ENCODE measurements around the gene UPK1B. TPM values are rescaled to one million over a fixed set of nuclear protein-coding genes. Genes with fewer than 3 reads are reported as not detected.
"Not testable (repeated sequence)": the region's sequence is repeated elsewhere in the genome, so short reads cannot be mapped to it uniquely, and the experiment has no call there.

Gene UPK1B
- polyA plus RNA-seq, 3 donors = 3.5 to 11.5 (median 9.1) TPM

GRCh38 chr3:119161240-119161639 is 12.2 kb upstream of the UPK1B start:
- DNase-seq (ENCODE audit: extremely low read depth in 1 of 11, low read depth in 9 of 11, low spot score in 4 of 11) = no peak

- DNase-seq (ENCODE audit: extremely low read depth in 1 of 11, low read depth in 9 of 11, low spot score in 4 of 11) = not testable (repeated sequence)
These were observed 8.7 kb upstream of the UPK1B start for GRCh38 chr3:119164745-119165144.

- DNase-seq (ENCODE audit: extremely low read depth in 1 of 11, low read depth in 9 of 11, low spot score in 4 of 11) = no peak
These were observed 2.6 kb upstream of the UPK1B start for GRCh38 chr3:119170821-119171220.

- DNase-seq (ENCODE audit: extremely low read depth in 1 of 11, low read depth in 9 of 11, low spot score in 4 of 11) = no peak
These were observed 2.7 kb downstream of the UPK1B start for GRCh38 chr3:119175872-119176756.

GRCh38 chr3:119176778-119177177 is 3.4 kb downstream of the UPK1B start:
- no peak for DNase-seq (ENCODE audit: extremely low read depth in 1 of 11, low read depth in 9 of 11, low spot score in 4 of 11)

GRCh38 chr3:119177321-119177720 is 3.9 kb downstream of the UPK1B start:
- no peak for DNase-seq (ENCODE audit: extremely low read depth in 1 of 11, low read depth in 9 of 11, low spot score in 4 of 11)

- DNase-seq (ENCODE audit: extremely low read depth in 1 of 11, low read depth in 9 of 11, low spot score in 4 of 11) = no peak
These were observed 8.4 kb downstream of the UPK1B start for GRCh38 chr3:119181765-119182164.

GRCh38 chr3:119184111-119184510 is 10.7 kb downstream of the UPK1B start:
- no peak for DNase-seq (ENCODE audit: extremely low read depth in 1 of 11, low read depth in 9 of 11, low spot score in 4 of 11)

GRCh38 chr3:119184796-119185570 is 11.6 kb downstream of the UPK1B start:
- no peak for DNase-seq (ENCODE audit: extremely low read depth in 1 of 11, low read depth in 9 of 11, low spot score in 4 of 11)

- no peak for DNase-seq (ENCODE audit: extremely low read depth in 1 of 11, low read depth in 9 of 11, low spot score in 4 of 11)
These were observed 13.9 kb downstream of the UPK1B start for GRCh38 chr3:119187266-119187665.

GRCh38 chr3:119191800-119192199 is 18.4 kb downstream of the UPK1B start:
- DNase-seq (ENCODE audit: extremely low read depth in 1 of 11, low read depth in 9 of 11, low spot score in 4 of 11) = no peak

- no peak for DNase-seq (ENCODE audit: extremely low read depth in 1 of 11, low read depth in 9 of 11, low spot score in 4 of 11)
These were observed 21.1 kb downstream of the UPK1B start for GRCh38 chr3:119194237-119195150.

- DNase-seq (ENCODE audit: extremely low read depth in 1 of 11, low read depth in 9 of 11, low spot score in 4 of 11) = no peak
These were observed 21.7 kb downstream of the UPK1B start for GRCh38 chr3:119195151-119195476.

GRCh38 chr3:119195911-119196310 is 22.5 kb downstream of the UPK1B start:
- no peak for DNase-seq (ENCODE audit: extremely low read depth in 1 of 11, low read depth in 9 of 11, low spot score in 4 of 11)

- no peak for DNase-seq (ENCODE audit: extremely low read depth in 1 of 11, low read depth in 9 of 11, low spot score in 4 of 11)
These were observed 31.8 kb downstream of the UPK1B start for GRCh38 chr3:119205209-119205608.

GRCh38 chr3:119205685-119206084 is 32.3 kb downstream of the UPK1B start:
- no peak for DNase-seq (ENCODE audit: extremely low read depth in 1 of 11, low read depth in 9 of 11, low spot score in 4 of 11)

- DNase-seq (ENCODE audit: extremely low read depth in 1 of 11, low read depth in 9 of 11, low spot score in 4 of 11) = no peak
These were observed 33.5 kb downstream of the UPK1B start for GRCh38 chr3:119206611-119207511.

GRCh38 chr3:119207512-119207875 is 34.1 kb downstream of the UPK1B start:
- no peak for DNase-seq (ENCODE audit: extremely low read depth in 1 of 11, low read depth in 9 of 11, low spot score in 4 of 11)
